GM11168 (cell line): Measurements from ENCODE around the gene PIP4P1.

ENCODE experiments used
- in situ Hi-C: fragments of 300-500 bp; cut with MboI; formaldehyde crosslinking; loops from one replicate; pipeline ENCODE4 v1.12.0; 2022; ENCODE audit warnings: low sequenced_read_pairs; ENCODE audit not compliant: unreplicated experiment

The PIP4P1 gene

DNA sequence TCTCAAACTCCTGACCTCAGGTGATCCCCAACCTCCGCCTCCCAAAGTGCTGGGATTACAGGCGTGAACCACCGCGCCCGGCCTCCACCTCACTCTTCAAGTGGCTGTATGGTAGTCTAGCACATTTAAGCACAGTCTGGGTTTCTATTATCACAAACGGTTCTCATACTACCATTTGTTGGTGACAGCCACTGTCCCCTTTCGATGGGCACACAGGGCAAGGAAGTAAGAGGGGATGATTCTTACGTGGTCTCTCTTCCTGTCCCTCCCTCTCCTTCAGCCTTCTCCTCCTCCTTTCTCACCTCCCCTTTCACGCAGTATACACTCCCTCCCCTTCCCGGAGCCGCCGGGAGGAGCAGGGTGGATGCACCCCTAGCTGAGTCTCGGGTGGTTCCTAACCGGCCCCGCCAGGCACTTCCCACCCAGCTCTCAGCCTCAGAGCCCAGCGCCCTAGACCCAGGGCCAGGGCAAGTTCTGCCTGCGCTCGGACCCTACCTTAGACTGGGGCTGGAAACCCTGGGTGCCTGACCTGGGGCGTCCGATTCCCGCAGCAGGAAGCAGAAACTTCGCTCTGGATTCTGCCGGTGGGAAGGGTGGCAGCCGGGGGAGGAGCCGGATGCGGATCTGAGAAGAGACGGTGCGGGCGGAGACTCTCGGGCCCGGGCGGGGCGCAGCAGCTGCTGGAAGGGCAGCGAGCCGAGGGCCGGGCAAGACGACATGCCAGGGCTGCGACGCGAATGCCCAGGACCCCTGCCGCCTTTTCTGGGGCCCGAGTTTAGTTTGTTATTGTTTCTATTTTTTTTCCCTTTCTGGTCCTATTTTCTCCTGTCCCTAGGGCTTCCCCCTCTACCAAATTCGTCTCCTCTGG, 48.1 kb downstream of the PIP4P1 start, which contains the start of gene TEP1:
TEP1 (minus strand) TSS at position 626 of the 868 bp plus-strand sequence. CDS start 5,062 bp downstream, outside the sequence.
- in situ Hi-C loops = no loop called here

DNA sequence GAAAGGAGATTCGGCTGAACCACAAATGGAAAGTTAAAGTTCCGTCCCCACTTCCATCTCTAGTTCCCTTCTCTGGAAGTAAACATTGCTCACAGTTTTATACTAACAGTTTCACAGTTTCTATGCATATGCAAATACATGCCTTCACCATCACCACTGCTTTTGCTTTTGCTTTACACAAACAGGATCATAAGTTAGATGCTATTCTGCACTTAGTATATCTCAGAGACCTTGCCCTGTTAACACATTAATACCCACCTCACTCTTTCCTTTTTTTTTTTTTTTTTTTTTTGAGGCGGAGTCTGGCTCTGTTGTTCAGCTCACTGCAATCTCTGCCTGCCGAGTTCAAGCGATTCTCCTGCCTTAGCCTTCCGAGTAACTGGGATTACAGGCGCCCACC, 48.8 kb downstream of the PIP4P1 start:
- in situ Hi-C loops = no loop called here

DNA sequence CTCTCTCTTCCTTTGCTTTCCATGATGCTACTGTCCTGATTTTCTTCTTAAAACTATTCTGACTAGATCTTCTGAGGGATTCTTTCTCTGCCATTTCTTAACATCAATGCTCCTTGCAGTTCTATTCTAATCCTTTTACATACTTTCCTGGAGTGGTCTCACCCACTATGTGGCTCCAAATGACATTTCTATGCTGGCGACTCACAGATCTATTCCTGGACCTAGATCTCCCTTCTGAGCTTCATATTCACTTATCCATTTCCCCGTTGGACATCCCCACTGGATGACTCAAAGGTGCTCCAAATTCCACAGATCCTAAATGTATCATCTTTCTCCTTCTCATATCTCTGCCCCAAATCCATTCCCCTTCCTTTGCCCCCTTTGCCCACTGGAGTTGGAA, 52.0 kb downstream of the PIP4P1 start:
- in situ Hi-C loops = no loop called here
